H1 (cell line): Measurements from ENCODE around the gene SLC39A7.

Source experiments
- BRCA1 ChIP-seq: IDR thresholded peaks from 2 replicates; pipeline ENCODE4 v1.6.1; 2012; ENCODE audit warnings: low read depth, low read length, improper control_type of control experiment
- CHD2 ChIP-seq: IDR thresholded peaks from 2 replicates; pipeline ENCODE4 v1.6.1; 2012; ENCODE audit warnings: low read length, improper control_type of control experiment
- EGR1 ChIP-seq: IDR thresholded peaks from 2 replicates; pipeline ENCODE4 v1.6.1; 2011; ENCODE audit warnings: low read depth, low read length, borderline replicate concordance
- HDAC6 ChIP-seq: IDR thresholded peaks from one replicate; pipeline ENCODE4 v1.7.1; 2012; ENCODE audit warnings: low read depth, mild to moderate bottlenecking, inconsistent platforms, low read length, moderate library complexity
- MAFK ChIP-seq: IDR thresholded peaks from 2 replicates; pipeline ENCODE4 v1.6.1; 2012; ENCODE audit warnings: low read depth, mild to moderate bottlenecking, improper control_type of control experiment, low read length
- POLR2A ChIP-seq, 2 experiments: IDR thresholded peaks; 1 replicate in 1 of 2; 2 replicates in 1 of 2; pipeline ENCODE4 v1.6.1; 2011; ENCODE audit warnings: low read depth in 2 of 2, low read length in 2 of 2, mild to moderate bottlenecking in 2 of 2; ENCODE audit errors: control extremely low read depth in 1 of 2
- POLR2AphosphoS5 ChIP-seq: IDR thresholded peaks from 2 replicates; pipeline ENCODE4 v1.6.1; 2011; ENCODE audit warnings: low read depth, low read length
- RAD21 ChIP-seq, 2 experiments: IDR thresholded peaks in 1 of 2; conservative IDR thresholded peaks in 1 of 2; 2 replicates each; pipeline ENCODE4 v1.6.1; 2011; ENCODE audit warnings: low read depth in 2 of 2, low read length in 2 of 2, improper control_type of control experiment in 1 of 2, inconsistent platforms in 1 of 2, mild to moderate bottlenecking in 1 of 2, moderate library complexity in 1 of 2
- RNF2 ChIP-seq: fragments of 200-900, 300-1000 bp; sonication (generic); IDR thresholded peaks from 2 replicates; pipeline ENCODE4 v1.7.1; 2016; ENCODE audit warnings: borderline replicate concordance, low read depth, mild to moderate bottlenecking, antibody characterized with exemption, low read length; ENCODE audit not compliant: poor library complexity, severe bottlenecking; ENCODE audit errors: missing control alignments
- SIX5 ChIP-seq: IDR thresholded peaks from 2 replicates; pipeline ENCODE4 v1.6.1; 2011; ENCODE audit warnings: mild to moderate bottlenecking, low read depth, low read length
- SRF ChIP-seq: IDR thresholded peaks from 2 replicates; pipeline ENCODE4 v1.6.1; 2011; ENCODE audit warnings: mild to moderate bottlenecking, low read depth, low read length, moderate library complexity
- SUZ12 ChIP-seq: fragments of 200-600 bp; sonication (generic); IDR thresholded peaks from 2 replicates; pipeline ENCODE4 v1.6.1; 2012; ENCODE audit warnings: mild to moderate bottlenecking, inconsistent platforms, low read length, moderate library complexity, mixed read lengths
- TF ChIP-seq, protein P1 (sequence below), 3 experiments: IDR thresholded peaks; 1 replicate in 2 of 3; 2 replicates in 1 of 3; pipeline versions ENCODE4 v1.5.1 to v1.6.1; 2011; ENCODE audit warnings: low read length in 3 of 3, mild to moderate bottlenecking in 3 of 3, inconsistent platforms in 2 of 3, low read depth in 1 of 3, moderate library complexity in 1 of 3; ENCODE audit not compliant: insufficient read depth in 1 of 3; ENCODE audit errors: control extremely low read depth in 1 of 3
- TF ChIP-seq, protein P2 (sequence below): IDR thresholded peaks from 2 replicates; pipeline ENCODE4 v1.6.1; 2012; ENCODE audit warnings: inconsistent platforms

DNA sequence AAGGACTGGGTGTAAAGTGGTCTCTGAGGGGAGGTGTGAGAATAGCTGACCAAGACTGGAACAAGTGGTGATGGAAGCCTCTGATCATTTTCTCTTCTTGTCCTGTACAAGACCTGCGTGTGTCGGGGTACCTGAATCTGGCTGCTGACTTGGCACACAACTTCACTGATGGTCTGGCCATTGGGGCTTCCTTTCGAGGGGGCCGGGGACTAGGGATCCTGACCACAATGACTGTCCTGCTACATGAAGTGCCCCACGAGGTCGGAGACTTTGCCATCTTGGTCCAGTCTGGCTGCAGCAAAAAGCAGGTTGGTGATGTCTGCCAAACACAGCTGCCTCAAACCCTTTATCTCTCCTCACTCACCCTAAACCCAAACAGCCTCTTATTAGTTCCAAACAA lies 2.1 kb downstream of the SLC39A7 start:
- TF ChIP-seq SRF = no peak
- TF ChIP-seq POLR2AphosphoS5 = no peak
- no peak for TF ChIP-seq RNF2
- TF ChIP-seq, protein P1, sequence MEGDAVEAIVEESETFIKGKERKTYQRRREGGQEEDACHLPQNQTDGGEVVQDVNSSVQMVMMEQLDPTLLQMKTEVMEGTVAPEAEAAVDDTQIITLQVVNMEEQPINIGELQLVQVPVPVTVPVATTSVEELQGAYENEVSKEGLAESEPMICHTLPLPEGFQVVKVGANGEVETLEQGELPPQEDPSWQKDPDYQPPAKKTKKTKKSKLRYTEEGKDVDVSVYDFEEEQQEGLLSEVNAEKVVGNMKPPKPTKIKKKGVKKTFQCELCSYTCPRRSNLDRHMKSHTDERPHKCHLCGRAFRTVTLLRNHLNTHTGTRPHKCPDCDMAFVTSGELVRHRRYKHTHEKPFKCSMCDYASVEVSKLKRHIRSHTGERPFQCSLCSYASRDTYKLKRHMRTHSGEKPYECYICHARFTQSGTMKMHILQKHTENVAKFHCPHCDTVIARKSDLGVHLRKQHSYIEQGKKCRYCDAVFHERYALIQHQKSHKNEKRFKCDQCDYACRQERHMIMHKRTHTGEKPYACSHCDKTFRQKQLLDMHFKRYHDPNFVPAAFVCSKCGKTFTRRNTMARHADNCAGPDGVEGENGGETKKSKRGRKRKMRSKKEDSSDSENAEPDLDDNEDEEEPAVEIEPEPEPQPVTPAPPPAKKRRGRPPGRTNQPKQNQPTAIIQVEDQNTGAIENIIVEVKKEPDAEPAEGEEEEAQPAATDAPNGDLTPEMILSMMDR (IDR thresholded peaks at IDR 0.05; ENCODE audit: control extremely low read depth in 1 of 3, insufficient read depth in 1 of 3, low read depth in 1 of 3, low read length in 3 of 3) = no peak
- TF ChIP-seq BRCA1 = no peak
- TF ChIP-seq EGR1 = no peak
- TF ChIP-seq MAFK = no peak
- TF ChIP-seq POLR2A (IDR thresholded peaks at IDR 0.05; ENCODE audit: control extremely low read depth in 1 of 2, low read depth in 2 of 2, low read length in 2 of 2) = no peak
- no peak for TF ChIP-seq HDAC6
- TF ChIP-seq, protein P2, sequence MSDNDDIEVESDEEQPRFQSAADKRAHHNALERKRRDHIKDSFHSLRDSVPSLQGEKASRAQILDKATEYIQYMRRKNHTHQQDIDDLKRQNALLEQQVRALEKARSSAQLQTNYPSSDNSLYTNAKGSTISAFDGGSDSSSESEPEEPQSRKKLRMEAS = no peak
- TF ChIP-seq SIX5 = no peak
- no peak for TF ChIP-seq SUZ12
- no peak for TF ChIP-seq RAD21 (IDR thresholded peaks at IDR 0.05 in 1 of 2, conservative IDR thresholded peaks at IDR 0.05 in 1 of 2; ENCODE audit: low read depth in 2 of 2, low read length in 2 of 2)
- TF ChIP-seq CHD2 = no peak
